Esophagus muscularis mucosa (tissue), 3 donors: ENCODE data around the gene PLXNB3.

ENCODE experiments used
- POLR2A ChIP-seq: fragments of 450-650 bp; IDR thresholded peaks from one replicate; pipeline ENCODE4 v1.6.1; 2017; ENCODE audit warnings: antibody characterized with exemption, moderate library complexity, mild to moderate bottlenecking, low read depth
- POLR2AphosphoS5 ChIP-seq, 2 donors: sonication (generic); formaldehyde crosslinking; IDR thresholded peaks; one replicate each; pipeline ENCODE4 v1.6.1; 2017; ENCODE audit warnings: antibody characterized with exemption in 2 of 2
- TF ChIP-seq, protein P1 (sequence below), 3 experiments: fragments of 200-600 bp in 2 of 3; fragments of 450-650 bp in 1 of 3; sonication (generic) in 2 of 3; IDR thresholded peaks; one replicate each; pipeline ENCODE4 v1.5.1; 2017 to 2019; ENCODE audit warnings: antibody characterized with exemption in 3 of 3, mild to moderate bottlenecking in 2 of 3, moderate library complexity in 1 of 3

- TF ChIP-seq, protein P1, sequence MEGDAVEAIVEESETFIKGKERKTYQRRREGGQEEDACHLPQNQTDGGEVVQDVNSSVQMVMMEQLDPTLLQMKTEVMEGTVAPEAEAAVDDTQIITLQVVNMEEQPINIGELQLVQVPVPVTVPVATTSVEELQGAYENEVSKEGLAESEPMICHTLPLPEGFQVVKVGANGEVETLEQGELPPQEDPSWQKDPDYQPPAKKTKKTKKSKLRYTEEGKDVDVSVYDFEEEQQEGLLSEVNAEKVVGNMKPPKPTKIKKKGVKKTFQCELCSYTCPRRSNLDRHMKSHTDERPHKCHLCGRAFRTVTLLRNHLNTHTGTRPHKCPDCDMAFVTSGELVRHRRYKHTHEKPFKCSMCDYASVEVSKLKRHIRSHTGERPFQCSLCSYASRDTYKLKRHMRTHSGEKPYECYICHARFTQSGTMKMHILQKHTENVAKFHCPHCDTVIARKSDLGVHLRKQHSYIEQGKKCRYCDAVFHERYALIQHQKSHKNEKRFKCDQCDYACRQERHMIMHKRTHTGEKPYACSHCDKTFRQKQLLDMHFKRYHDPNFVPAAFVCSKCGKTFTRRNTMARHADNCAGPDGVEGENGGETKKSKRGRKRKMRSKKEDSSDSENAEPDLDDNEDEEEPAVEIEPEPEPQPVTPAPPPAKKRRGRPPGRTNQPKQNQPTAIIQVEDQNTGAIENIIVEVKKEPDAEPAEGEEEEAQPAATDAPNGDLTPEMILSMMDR (IDR thresholded peaks at IDR 0.05) = no peak
- TF ChIP-seq POLR2A = no peak
- TF ChIP-seq POLR2AphosphoS5 (IDR thresholded peaks at IDR 0.05) = no peak
Observed at GRCh38 chrX:153735274-153735673, 28.8 kb upstream of the PLXNB3 start.
